ENCODE data around the gene MRO. TPM values are rescaled to one million over a fixed set of nuclear protein-coding genes. Genes with fewer than 3 reads are reported as not detected.
A peak's percentile ranks its signal among the peaks of the same experiment; 100 is the strongest.

The MRO gene
- polyA plus RNA-seq (2013, experiment 1 of 2): 0.15 TPM
- 0.04 TPM for polyA plus RNA-seq (2013, experiment 2 of 2)

GRCh38 chr18:50819728-50820378 is at the start of gene MRO:
MRO (minus strand) TSS chr18:50820016; CDS start chr18:50809400, 10,616 bp downstream.
- H3K79me1 ChIP-seq (ENCODE audit: low read depth, low read length): no peaks in the 10 kb centered on the region
- H2AK5ac ChIP-seq (ENCODE audit: low read depth, low read length): no peak within 1 kb of the TSS
- H3K14ac ChIP-seq (ENCODE audit: low read length): no peak within 1 kb of the TSS
- no peak within 1 kb of the TSS for H3K18ac ChIP-seq (ENCODE audit: low read length)
- no CpG with 5 or more reads among the region's 24 CpGs for WGBS, 2 donors (ENCODE audit: extremely low coverage in 2 of 2, insufficient read length in 2 of 2, insufficient replicate concordance in 1 of 2)
- H2BK12ac ChIP-seq (ENCODE audit: low read length): peak within 1 kb of the TSS; percentile 25
- H2BK5ac ChIP-seq (ENCODE audit: low read length): no peak within 1 kb of the TSS
- H3K27ac ChIP-seq (replicated peaks; ENCODE audit: low read length): no peak within 1 kb of the TSS
- no peak within 1 kb of the TSS for H3K23ac ChIP-seq (ENCODE audit: low read depth, low read length, poor library complexity)
- peak; percentile 78 for DNase-seq (ENCODE audit: low spot score)
- H3K4me3 ChIP-seq (ENCODE audit: low read length in 2 of 2): peak within 1 kb of the TSS in 1 of 2 donors; percentile 31
- no peak within 1 kb of the TSS for H3K9ac ChIP-seq (ENCODE audit: low read depth, low read length, poor library complexity)
- no peaks in the 10 kb centered on the region for H3K36me3 ChIP-seq (replicated peaks in 1 of 2; ENCODE audit: control insufficient read depth in 2 of 2, insufficient read depth in 2 of 2, low read length in 2 of 2)
- peaks cover 5 to 22% of the 10 kb centered on the region in 2 donors for H3K4me1 ChIP-seq (ENCODE audit: control insufficient read depth in 2 of 2, insufficient read depth in 1 of 2, low read depth in 1 of 2, low read length in 2 of 2)
- peak within 1 kb of the TSS; percentile 81 for H3K4me2 ChIP-seq (ENCODE audit: insufficient read depth, low read length, poor library complexity, severe bottlenecking)
- H3K9me3 ChIP-seq (replicated peaks in 1 of 2; ENCODE audit: control insufficient read depth in 2 of 2, insufficient read depth in 1 of 2, low read depth in 1 of 2, low read length in 2 of 2): no peaks in the 10 kb centered on the region
- peak within 1 kb of the TSS; percentile 92 for H2AFZ ChIP-seq (ENCODE audit: low read length)
- H2BK15ac ChIP-seq (ENCODE audit: low read length): no peak within 1 kb of the TSS
- H4K91ac ChIP-seq (ENCODE audit: low read depth, low read length, poor library complexity): no peak within 1 kb of the TSS
- no peak within 1 kb of the TSS for H3K4ac ChIP-seq (ENCODE audit: low read length)
- H3K27me3 ChIP-seq (ENCODE audit: control insufficient read depth in 3 of 3, insufficient read depth in 3 of 3, low read depth in 1 of 3, low read length in 3 of 3): no peaks in the 10 kb centered on the region
- H4K8ac ChIP-seq (ENCODE audit: low read depth, low read length): no peak within 1 kb of the TSS
- H2BK120ac ChIP-seq (ENCODE audit: low read depth, low read length): no peak within 1 kb of the TSS

GRCh38 chr18:50869150-50869549 is 49.3 kb upstream of the MRO start:
- Histone ChIP-seq H2BK12ac (ENCODE audit: low read length) (no peak overlapping the region), H3K79me1 (ENCODE audit: low read depth, low read length) (no peaks in the 10 kb centered on the region), H2BK5ac (ENCODE audit: low read length) (no peak overlapping the region), H4K8ac (ENCODE audit: low read depth, low read length) (no peak overlapping the region), H3K27me3 (ENCODE audit: control insufficient read depth in 3 of 3, insufficient read depth in 3 of 3, low read depth in 1 of 3, low read length in 3 of 3) (no peaks in the 10 kb centered on the region), H3K4me3 (ENCODE audit: low read length in 2 of 2) (no peak overlapping the region), H3K4ac (ENCODE audit: low read length) (no peak overlapping the region), H3K9me3 (replicated peaks in 1 of 2; ENCODE audit: control insufficient read depth in 2 of 2, insufficient read depth in 1 of 2, low read depth in 1 of 2, low read length in 2 of 2) (no peaks in the 10 kb centered on the region), H4K91ac (ENCODE audit: low read depth, low read length, poor library complexity) (no peak overlapping the region), H3K4me1 (ENCODE audit: control insufficient read depth in 2 of 2, insufficient read depth in 1 of 2, low read depth in 1 of 2, low read length in 2 of 2) (no peaks in the 10 kb centered on the region), H2AFZ (ENCODE audit: low read length) (no peak overlapping the region), H3K23ac (ENCODE audit: low read depth, low read length, poor library complexity) (no peak overlapping the region), H2BK15ac (ENCODE audit: low read length) (no peak overlapping the region), H3K14ac (ENCODE audit: low read length) (no peak overlapping the region), H3K4me2 (ENCODE audit: insufficient read depth, low read length, poor library complexity, severe bottlenecking) (no peak overlapping the region), H3K9ac (ENCODE audit: low read depth, low read length, poor library complexity) (no peak overlapping the region), H2BK120ac (ENCODE audit: low read depth, low read length) (no peak overlapping the region), H3K36me3 (replicated peaks in 1 of 2; ENCODE audit: control insufficient read depth in 2 of 2, insufficient read depth in 2 of 2, low read length in 2 of 2) (no peaks in the 10 kb centered on the region), H3K27ac (replicated peaks; ENCODE audit: low read length) (no peak overlapping the region), H3K18ac (ENCODE audit: low read length) (no peak overlapping the region), H2AK5ac (ENCODE audit: low read depth, low read length) (no peak overlapping the region)
- DNase-seq (ENCODE audit: low spot score): no peak
- no CpG with 5 or more reads among the region's 4 CpGs for WGBS, 2 donors (ENCODE audit: extremely low coverage in 2 of 2, insufficient read length in 2 of 2, insufficient replicate concordance in 1 of 2)

GRCh38 chr18:50866765-50867164 is 46.9 kb upstream of the MRO start:
- H2BK120ac ChIP-seq (ENCODE audit: low read depth, low read length): no peak overlapping the region
- no peak for DNase-seq (ENCODE audit: low spot score)

GRCh38 chr18:50863840-50864375 is 44.1 kb upstream of the MRO start:
- H3K14ac ChIP-seq (ENCODE audit: low read length): no peak overlapping the region
- DNase-seq (ENCODE audit: low spot score): no peak
- whole genome bisulfite sequencing, 2 donors (ENCODE audit: extremely low coverage in 2 of 2, insufficient read length in 2 of 2, insufficient replicate concordance in 1 of 2): no CpG with 5 or more reads among the region's 4 CpGs

More at GRCh38 chr18:50866765-50867164, 46.9 kb upstream of the MRO start:
- H3K4me2 ChIP-seq (ENCODE audit: insufficient read depth, low read length, poor library complexity, severe bottlenecking): no peak overlapping the region
- no peaks in the 10 kb centered on the region for H3K9me3 ChIP-seq (replicated peaks in 1 of 2; ENCODE audit: control insufficient read depth in 2 of 2, insufficient read depth in 1 of 2, low read depth in 1 of 2, low read length in 2 of 2)
- no peaks in the 10 kb centered on the region for H3K36me3 ChIP-seq (replicated peaks in 1 of 2; ENCODE audit: control insufficient read depth in 2 of 2, insufficient read depth in 2 of 2, low read length in 2 of 2)
- no peak overlapping the region for H4K91ac ChIP-seq (ENCODE audit: low read depth, low read length, poor library complexity)
- H3K4me1 ChIP-seq (ENCODE audit: control insufficient read depth in 2 of 2, insufficient read depth in 1 of 2, low read depth in 1 of 2, low read length in 2 of 2): no peaks in the 10 kb centered on the region
- H2BK15ac ChIP-seq (ENCODE audit: low read length): no peak overlapping the region
- H4K8ac ChIP-seq (ENCODE audit: low read depth, low read length): no peak overlapping the region
- no peak overlapping the region for H2AK5ac ChIP-seq (ENCODE audit: low read depth, low read length)
- H3K23ac ChIP-seq (ENCODE audit: low read depth, low read length, poor library complexity): no peak overlapping the region
- H3K18ac ChIP-seq (ENCODE audit: low read length): no peak overlapping the region
- H3K14ac ChIP-seq (ENCODE audit: low read length): no peak overlapping the region
- H2BK5ac ChIP-seq (ENCODE audit: low read length): no peak overlapping the region
- no peak overlapping the region for H3K9ac ChIP-seq (ENCODE audit: low read depth, low read length, poor library complexity)
- no peak overlapping the region for H2AFZ ChIP-seq (ENCODE audit: low read length)
- no peaks in the 10 kb centered on the region for H3K27me3 ChIP-seq (ENCODE audit: control insufficient read depth in 3 of 3, insufficient read depth in 3 of 3, low read depth in 1 of 3, low read length in 3 of 3)
- H3K4me3 ChIP-seq (ENCODE audit: low read length in 2 of 2): no peak overlapping the region
- H3K27ac ChIP-seq (replicated peaks; ENCODE audit: low read length): no peak overlapping the region
- H3K4ac ChIP-seq (ENCODE audit: low read length): no peak overlapping the region
- H2BK12ac ChIP-seq (ENCODE audit: low read length): no peak overlapping the region
- no peaks in the 10 kb centered on the region for H3K79me1 ChIP-seq (ENCODE audit: low read depth, low read length)

More at GRCh38 chr18:50863840-50864375, 44.1 kb upstream of the MRO start:
- H3K27ac ChIP-seq (replicated peaks; ENCODE audit: low read length): no peak overlapping the region
- no peak overlapping the region for H4K8ac ChIP-seq (ENCODE audit: low read depth, low read length)
- no peak overlapping the region for H3K4me3 ChIP-seq (ENCODE audit: low read length in 2 of 2)
- no peak overlapping the region for H3K23ac ChIP-seq (ENCODE audit: low read depth, low read length, poor library complexity)
- no peaks in the 10 kb centered on the region for H3K9me3 ChIP-seq (replicated peaks in 1 of 2; ENCODE audit: control insufficient read depth in 2 of 2, insufficient read depth in 1 of 2, low read depth in 1 of 2, low read length in 2 of 2)
- no peaks in the 10 kb centered on the region for H3K27me3 ChIP-seq (ENCODE audit: control insufficient read depth in 3 of 3, insufficient read depth in 3 of 3, low read depth in 1 of 3, low read length in 3 of 3)
- no peak overlapping the region for H2BK12ac ChIP-seq (ENCODE audit: low read length)
- no peak overlapping the region for H2AK5ac ChIP-seq (ENCODE audit: low read depth, low read length)
- H3K79me1 ChIP-seq (ENCODE audit: low read depth, low read length): no peaks in the 10 kb centered on the region
- no peak overlapping the region for H3K9ac ChIP-seq (ENCODE audit: low read depth, low read length, poor library complexity)
- H3K18ac ChIP-seq (ENCODE audit: low read length): no peak overlapping the region
- no peak overlapping the region for H2AFZ ChIP-seq (ENCODE audit: low read length)
- no peak overlapping the region for H2BK120ac ChIP-seq (ENCODE audit: low read depth, low read length)
- H3K36me3 ChIP-seq (replicated peaks in 1 of 2; ENCODE audit: control insufficient read depth in 2 of 2, insufficient read depth in 2 of 2, low read length in 2 of 2): no peaks in the 10 kb centered on the region
- no peak overlapping the region for H2BK5ac ChIP-seq (ENCODE audit: low read length)
- H4K91ac ChIP-seq (ENCODE audit: low read depth, low read length, poor library complexity): no peak overlapping the region
- H3K4me1 ChIP-seq (ENCODE audit: control insufficient read depth in 2 of 2, insufficient read depth in 1 of 2, low read depth in 1 of 2, low read length in 2 of 2): no peaks in the 10 kb centered on the region
- H3K4ac ChIP-seq (ENCODE audit: low read length): no peak overlapping the region
- H3K4me2 ChIP-seq (ENCODE audit: insufficient read depth, low read length, poor library complexity, severe bottlenecking): no peak overlapping the region
- H2BK15ac ChIP-seq (ENCODE audit: low read length): no peak overlapping the region
